22Rv1 (cell line): ENCODE measurements around the gene MAPT.
"Not testable (repeated sequence)": the region's sequence is repeated elsewhere in the genome, so short reads cannot be mapped to it uniquely, and the experiment has no call there.

ENCODE experiments used
- H3K27ac ChIP-seq: fragments of 450-650 bp; 2 replicates; pipeline ENCODE4 v1.5.1; 2017
- CTCF ChIP-seq: fragments of 450-650 bp; IDR thresholded peaks from 2 replicates; pipeline ENCODE4 v1.5.1; 2017; ENCODE audit warnings: mild to moderate bottlenecking
- ZFX ChIP-seq: fragments of 450-650 bp; IDR thresholded peaks from 2 replicates; pipeline ENCODE4 v1.6.1; 2017; ENCODE audit warnings: antibody characterized with exemption, borderline replicate concordance

Gene MAPT

GRCh38 chr17:46003907-46004748 lies 109.8 kb downstream of the MAPT start:
- TF ChIP-seq ZFX (no peak), CTCF (no peak)
- no peak overlapping the region for H3K27ac ChIP-seq

GRCh38 chr17:46006082-46006481 lies 111.7 kb downstream of the MAPT start:
- not testable (repeated sequence) for H3K27ac ChIP-seq

GRCh38 chr17:46007461-46007965 lies 113.2 kb downstream of the MAPT start:
- H3K27ac ChIP-seq, result no peak overlapping the region
- TF ChIP-seq ZFX, result no peak
- no peak for TF ChIP-seq CTCF

- TF ChIP-seq CTCF, result no peak
- H3K27ac ChIP-seq, result no peak overlapping the region
Observed at GRCh38 chr17:46008591-46008990, 114.2 kb downstream of the MAPT start.

GRCh38 chr17:46009681-46010596 lies 115.6 kb downstream of the MAPT start:
- no peak overlapping the region for H3K27ac ChIP-seq
- TF ChIP-seq CTCF, result no peak

- peak; percentile 82 for TF ChIP-seq CTCF
- TF ChIP-seq ZFX, result no peak
- H3K27ac ChIP-seq, result no peak overlapping the region
Observed at GRCh38 chr17:46010597-46011186, 116.3 kb downstream of the MAPT start.

GRCh38 chr17:46011711-46012505 lies 117.6 kb downstream of the MAPT start:
- no peak overlapping the region for H3K27ac ChIP-seq
- TF ChIP-seq ZFX, result no peak
- no peak for TF ChIP-seq CTCF
